A673 (cell line): ENCODE results near the gene RFX6.

Source experiments
- CTCF ChIP-seq: fragments of 300-800, 200-600 bp; sonication (generic); conservative IDR thresholded peaks from 2 replicates; pipeline ENCODE4 v1.5.1; 2017; ENCODE audit warnings: low read depth, mild to moderate bottlenecking, antibody characterized with exemption, low read length, moderate library complexity, mixed read lengths
- EZH2 ChIP-seq: fragments of 200-600 bp; sonication (generic); IDR thresholded peaks from 2 replicates; pipeline ENCODE4 v1.6.1; 2017; ENCODE audit warnings: borderline replicate concordance, low read depth, mild to moderate bottlenecking, mixed read lengths, antibody characterized with exemption, low read length; ENCODE audit not compliant: poor library complexity, severe bottlenecking

- TF ChIP-seq CTCF: no peak
- TF ChIP-seq EZH2: no peak
These were observed 56.4 kb downstream of the RFX6 start for GRCh38 chr6:116933485-116933884.
